Glutamatergic neuron (in vitro differentiated cells): ENCODE measurements around the gene ZNF778. TPM values are rescaled to one million over a fixed set of nuclear protein-coding genes. Genes with fewer than 3 reads are reported as not detected.

ENCODE experiments used
- DNase-seq: peaks from one replicate; pipeline ENCODE4 v3.0.0; 2022
- H3K27ac Mint-ChIP-seq: one replicate; pipeline ENCODE4 v1.8.0; 2020; ENCODE audit warnings: mild to moderate bottlenecking, mixed read lengths, inconsistent platforms; ENCODE audit not compliant: unreplicated experiment
- H3K27me3 Mint-ChIP-seq: one replicate; pipeline ENCODE4 v1.8.0; 2020; ENCODE audit warnings: mild to moderate bottlenecking, moderate library complexity, mixed read lengths, inconsistent platforms; ENCODE audit not compliant: unreplicated experiment
- H3K36me3 Mint-ChIP-seq: one replicate; pipeline ENCODE4 v1.8.0; 2020; ENCODE audit warnings: mild to moderate bottlenecking, mixed read lengths, inconsistent platforms; ENCODE audit not compliant: unreplicated experiment
- H3K4me1 Mint-ChIP-seq: one replicate; pipeline ENCODE4 v1.8.0; 2020; ENCODE audit warnings: mild to moderate bottlenecking, low read depth, mixed read lengths, inconsistent platforms; ENCODE audit not compliant: unreplicated experiment
- H3K4me3 Mint-ChIP-seq: one replicate; pipeline ENCODE4 v1.8.0; 2020; ENCODE audit warnings: mild to moderate bottlenecking, mixed read lengths, inconsistent platforms; ENCODE audit not compliant: unreplicated experiment
- H3K9me3 Mint-ChIP-seq: one replicate; pipeline ENCODE4 v1.8.0; 2020; ENCODE audit warnings: mild to moderate bottlenecking, moderate library complexity, mixed read lengths, inconsistent platforms; ENCODE audit not compliant: unreplicated experiment
- total RNA-seq: library from RNA; stranded (reverse); fragmentation: NEBNext Ultra II Directional; extraction: Animal tissue kit (Norgen Biotek cat#: 25700); gene quantifications from one replicate; pipeline ENCODE4 v1.2.1, GENCODE V29; 2021; ENCODE audit not compliant: unreplicated experiment
- TF ChIP-seq, protein P1 (sequence below): fragments of 200-600 bp; sonication (generic); IDR thresholded peaks from one replicate; pipeline ENCODE4 v1.5.0; 2021; ENCODE audit not compliant: partially characterized antibody, unreplicated experiment

The ZNF778 gene
- total RNA-seq, 1 donor from 2014 or later, result 36.2 TPM

DNA sequence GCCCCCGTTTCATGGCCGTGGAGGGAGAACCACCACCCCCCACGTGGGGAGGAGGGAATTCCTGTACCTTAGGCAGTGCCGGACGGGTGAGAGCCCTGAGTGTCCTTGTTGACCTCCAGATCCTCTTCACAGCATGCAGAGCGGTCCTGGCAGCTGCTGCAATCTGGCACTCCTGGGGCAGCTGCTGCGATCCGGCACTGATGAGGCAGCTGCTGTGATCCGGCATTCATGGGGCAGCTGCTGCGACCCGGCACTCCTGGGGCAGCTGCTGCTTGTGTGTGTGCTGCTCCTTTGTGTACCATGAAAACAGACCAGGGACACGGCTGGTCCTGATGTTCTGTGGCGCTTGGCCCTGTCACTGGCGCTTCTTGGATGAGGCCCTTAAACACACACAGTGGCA lies 12.8 kb downstream of the ZNF778 start:
- Mint-ChIP-seq H3K27ac (no peak overlapping the region), H3K4me1 (peaks cover 2% of the 10 kb centered on the region), H3K36me3 (peaks cover 62% of the 10 kb centered on the region), H3K4me3 (no peak overlapping the region), H3K27me3 (peaks cover 5% of the 10 kb centered on the region), H3K9me3 (peaks cover 20% of the 10 kb centered on the region)
- TF ChIP-seq, protein P1, sequence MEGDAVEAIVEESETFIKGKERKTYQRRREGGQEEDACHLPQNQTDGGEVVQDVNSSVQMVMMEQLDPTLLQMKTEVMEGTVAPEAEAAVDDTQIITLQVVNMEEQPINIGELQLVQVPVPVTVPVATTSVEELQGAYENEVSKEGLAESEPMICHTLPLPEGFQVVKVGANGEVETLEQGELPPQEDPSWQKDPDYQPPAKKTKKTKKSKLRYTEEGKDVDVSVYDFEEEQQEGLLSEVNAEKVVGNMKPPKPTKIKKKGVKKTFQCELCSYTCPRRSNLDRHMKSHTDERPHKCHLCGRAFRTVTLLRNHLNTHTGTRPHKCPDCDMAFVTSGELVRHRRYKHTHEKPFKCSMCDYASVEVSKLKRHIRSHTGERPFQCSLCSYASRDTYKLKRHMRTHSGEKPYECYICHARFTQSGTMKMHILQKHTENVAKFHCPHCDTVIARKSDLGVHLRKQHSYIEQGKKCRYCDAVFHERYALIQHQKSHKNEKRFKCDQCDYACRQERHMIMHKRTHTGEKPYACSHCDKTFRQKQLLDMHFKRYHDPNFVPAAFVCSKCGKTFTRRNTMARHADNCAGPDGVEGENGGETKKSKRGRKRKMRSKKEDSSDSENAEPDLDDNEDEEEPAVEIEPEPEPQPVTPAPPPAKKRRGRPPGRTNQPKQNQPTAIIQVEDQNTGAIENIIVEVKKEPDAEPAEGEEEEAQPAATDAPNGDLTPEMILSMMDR, result no peak
- no peak for DNase-seq

DNA sequence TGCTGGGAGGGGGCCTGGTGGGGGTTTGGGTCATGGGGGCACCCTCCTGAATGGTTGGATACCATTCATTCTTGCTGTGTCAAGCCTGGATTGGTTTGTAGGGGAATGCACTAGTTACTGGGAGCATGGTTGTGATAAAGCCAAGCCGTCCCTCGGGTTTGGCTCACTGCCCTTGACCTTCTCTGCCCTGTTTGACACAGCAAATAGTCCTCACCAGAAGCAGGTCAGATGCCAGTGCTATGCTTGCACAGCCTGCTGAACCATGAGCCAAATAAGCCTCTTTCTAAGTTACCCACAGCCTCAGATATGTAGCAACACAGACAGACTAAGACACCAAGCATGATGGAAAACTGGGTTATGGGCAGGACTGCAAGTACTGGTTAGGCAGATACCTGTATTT lies 14.6 kb downstream of the ZNF778 start:
- H3K36me3 Mint-ChIP-seq, result peaks cover 53% of the 10 kb centered on the region
- no peak overlapping the region for H3K4me3 Mint-ChIP-seq
- no peaks in the 10 kb centered on the region for H3K4me1 Mint-ChIP-seq
- peaks cover 16% of the 10 kb centered on the region for H3K9me3 Mint-ChIP-seq
- TF ChIP-seq, protein P1, result no peak
- H3K27me3 Mint-ChIP-seq, result peaks cover 7% of the 10 kb centered on the region
- no peak for DNase-seq
- H3K27ac Mint-ChIP-seq, result no peak overlapping the region

DNA sequence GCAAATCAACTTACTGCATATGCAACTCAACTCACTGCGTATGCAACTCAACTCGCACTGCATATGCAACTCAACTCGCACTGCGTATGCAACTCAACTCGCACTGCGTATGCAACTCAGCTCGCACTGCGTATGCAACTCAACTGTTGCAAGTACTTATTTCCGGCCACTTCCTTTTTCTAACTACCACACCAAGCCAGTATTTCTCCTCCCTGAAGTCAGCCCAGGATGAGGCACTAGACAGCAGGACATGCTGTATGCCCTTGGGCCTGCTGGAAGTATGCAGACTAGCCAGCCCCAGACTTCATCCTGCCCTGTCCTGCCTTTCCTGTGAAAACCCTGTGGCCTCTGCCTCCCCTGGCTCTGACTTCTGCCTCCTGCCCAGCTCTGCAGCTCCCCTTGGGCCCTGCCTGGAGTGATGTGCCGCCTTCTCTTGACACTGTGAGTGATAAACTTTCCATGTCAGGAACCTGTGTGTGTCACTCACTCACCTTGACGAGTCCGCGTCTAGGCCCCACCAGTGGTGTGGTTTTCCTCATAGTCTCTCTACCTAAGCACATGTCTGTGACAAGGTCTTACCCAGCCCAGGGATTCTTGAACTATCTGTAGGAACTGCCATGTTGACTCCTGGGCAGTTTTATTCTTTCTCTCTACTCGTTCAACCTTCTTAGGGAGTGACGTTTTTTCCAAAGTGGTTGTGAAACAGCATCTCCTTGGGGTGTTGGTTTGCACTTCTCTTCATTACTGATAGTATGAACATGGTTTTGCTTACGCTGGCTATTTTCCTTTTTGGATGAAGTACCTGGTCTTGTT lies 16.4 kb downstream of the ZNF778 start:
- H3K27ac Mint-ChIP-seq, result peak overlapping the region; percentile 4
- TF ChIP-seq, protein P1, result no peak
- no peaks in the 10 kb centered on the region for H3K4me1 Mint-ChIP-seq
- H3K9me3 Mint-ChIP-seq, result peaks cover 7% of the 10 kb centered on the region
- DNase-seq, result no peak
- H3K36me3 Mint-ChIP-seq, result peaks cover 36% of the 10 kb centered on the region
- H3K27me3 Mint-ChIP-seq, result peaks cover 6% of the 10 kb centered on the region
- H3K4me3 Mint-ChIP-seq, result peak overlapping the region; percentile 6

DNA sequence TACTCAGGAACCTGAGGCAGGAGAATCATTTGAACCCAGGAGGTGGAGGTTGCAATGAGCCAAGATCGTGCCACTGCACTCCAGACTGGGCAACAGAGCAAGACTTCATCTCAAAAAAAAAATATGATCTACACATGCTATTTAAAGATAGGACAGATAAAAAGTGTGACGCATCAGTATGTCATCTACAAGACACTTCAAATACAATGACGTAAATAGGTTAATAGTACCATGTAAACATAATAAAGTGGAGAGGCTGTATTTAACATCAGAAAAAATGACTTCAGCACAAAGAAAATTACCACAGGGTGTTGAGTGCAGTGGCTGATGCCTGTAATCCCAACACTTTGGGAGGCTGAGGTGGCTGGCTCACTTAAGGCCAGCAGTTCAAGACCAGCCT lies 20.2 kb downstream of the ZNF778 start:
- no peak for DNase-seq
- no peak overlapping the region for H3K4me3 Mint-ChIP-seq
- H3K4me1 Mint-ChIP-seq, result no peaks in the 10 kb centered on the region
- peaks cover 7% of the 10 kb centered on the region for H3K27me3 Mint-ChIP-seq
- H3K27ac Mint-ChIP-seq, result no peak overlapping the region
- H3K36me3 Mint-ChIP-seq, result peaks cover 17% of the 10 kb centered on the region
- H3K9me3 Mint-ChIP-seq, result peaks cover 5% of the 10 kb centered on the region
- TF ChIP-seq, protein P1, result no peak
